NCI-H1436 treated with DMSO at 0.1 percent for 48 hours (cell line): ENCODE measurements around the gene IFNGR2.
A peak's percentile ranks its signal among the peaks of the same experiment; 100 is the strongest.
"Not testable (repeated sequence)": the region's sequence is repeated elsewhere in the genome, so short reads cannot be mapped to it uniquely, and the experiment has no call there.

Experiments
- DNase-seq: peaks from one replicate; lab custom pipeline; 2025; lab: John Stamatoyannopoulos, UW

IFNGR2 gene, protein sequence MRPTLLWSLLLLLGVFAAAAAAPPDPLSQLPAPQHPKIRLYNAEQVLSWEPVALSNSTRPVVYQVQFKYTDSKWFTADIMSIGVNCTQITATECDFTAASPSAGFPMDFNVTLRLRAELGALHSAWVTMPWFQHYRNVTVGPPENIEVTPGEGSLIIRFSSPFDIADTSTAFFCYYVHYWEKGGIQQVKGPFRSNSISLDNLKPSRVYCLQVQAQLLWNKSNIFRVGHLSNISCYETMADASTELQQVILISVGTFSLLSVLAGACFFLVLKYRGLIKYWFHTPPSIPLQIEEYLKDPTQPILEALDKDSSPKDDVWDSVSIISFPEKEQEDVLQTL

DNA sequence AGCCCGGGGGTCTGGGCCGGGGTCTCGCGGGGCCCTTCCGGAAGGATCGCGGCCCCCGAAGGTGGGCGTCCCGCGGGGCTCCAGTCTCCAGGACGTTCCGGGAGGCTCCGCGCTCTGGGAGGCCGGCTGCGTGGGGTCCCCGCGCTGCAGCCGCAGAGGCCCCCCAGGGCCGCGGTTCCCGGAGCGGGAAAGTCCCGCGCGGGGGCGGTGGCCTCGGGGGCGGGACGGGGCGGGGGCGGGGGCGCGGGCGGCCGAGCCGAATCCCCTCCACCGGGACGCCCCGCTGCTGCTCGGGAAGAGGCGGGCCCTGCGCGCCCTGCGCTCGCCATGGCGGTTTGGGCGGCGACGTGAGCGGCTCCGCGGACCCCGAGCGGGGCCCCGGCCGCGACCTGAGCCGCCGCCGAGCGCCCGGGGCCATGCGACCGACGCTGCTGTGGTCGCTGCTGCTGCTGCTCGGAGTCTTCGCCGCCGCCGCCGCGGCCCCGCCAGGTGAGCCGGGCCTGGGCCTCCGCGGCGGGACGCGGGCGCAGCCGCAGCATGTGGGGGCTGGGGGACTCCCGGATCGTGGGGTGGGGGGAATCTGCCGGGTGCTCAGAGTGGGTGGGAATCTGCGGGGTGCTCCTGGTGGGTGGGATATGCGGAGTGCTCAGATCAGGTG is at the start of gene IFNGR2:
Gene IFNGR2, plus strand, starts transcription at position 286 of the 658 bp plus-strand sequence. Its CDS starts 131 bp downstream, at position 417.
- no peak for DNase-seq

DNA sequence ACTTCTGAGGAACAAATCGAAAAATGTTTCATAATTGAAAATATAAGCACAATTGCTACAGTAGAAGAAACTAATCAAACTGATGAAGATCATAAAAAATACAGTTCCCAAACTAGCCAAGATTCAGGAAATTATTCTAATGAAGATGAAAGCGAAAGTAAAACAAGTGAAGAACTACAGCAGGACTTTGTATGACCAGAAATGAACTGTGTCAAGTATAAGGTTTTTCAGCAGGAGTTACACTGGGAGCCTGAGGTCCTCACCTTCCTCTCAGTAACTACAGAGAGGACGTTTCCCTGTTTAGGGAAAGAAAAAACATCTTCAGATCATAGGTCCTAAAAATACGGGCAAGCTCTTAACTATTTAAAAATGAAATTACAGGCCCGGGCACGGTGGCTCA is 47.9 kb upstream of the IFNGR2 start:
- DNase-seq, result no peak

DNA sequence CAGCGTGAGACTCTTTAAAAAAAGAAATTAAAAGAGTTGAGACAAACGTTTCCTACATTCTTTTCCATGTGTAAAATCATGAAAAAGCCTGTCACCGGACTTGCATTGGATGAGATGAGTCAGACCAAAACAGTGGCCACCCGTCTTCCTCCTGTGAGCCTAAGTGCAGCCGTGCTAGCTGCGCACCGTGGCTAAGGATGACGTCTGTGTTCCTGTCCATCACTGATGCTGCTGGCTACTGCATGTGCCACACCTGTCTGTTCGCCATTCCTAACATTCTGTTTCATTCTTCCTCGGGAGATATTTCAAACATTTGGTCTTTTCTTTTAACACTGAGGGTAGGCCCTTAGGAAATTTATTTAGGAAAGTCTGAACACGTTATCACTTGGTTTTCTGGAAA is 47.2 kb upstream of the IFNGR2 start:
- DNase-seq, result no peak

DNA sequence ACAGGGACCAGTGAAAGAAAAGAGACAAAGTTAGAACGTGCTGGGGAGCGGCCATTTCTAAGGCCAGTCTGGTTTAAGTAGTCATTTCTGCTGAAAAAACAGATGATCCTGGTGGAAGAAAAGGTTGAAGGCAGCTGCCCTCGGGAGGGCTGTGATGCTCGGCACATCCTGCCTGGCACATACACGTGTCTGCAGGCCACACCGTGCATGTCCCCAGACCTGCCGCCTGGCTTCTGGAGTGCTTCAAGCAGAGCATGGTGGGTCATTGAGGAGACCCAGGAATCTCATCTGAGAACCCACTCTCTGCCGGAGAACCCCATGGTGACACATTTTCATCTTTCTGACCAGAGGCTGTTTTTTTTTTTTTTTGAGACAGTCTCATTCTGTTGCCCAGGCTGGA is 46.0 kb upstream of the IFNGR2 start:
- DNase-seq, result no peak

DNA sequence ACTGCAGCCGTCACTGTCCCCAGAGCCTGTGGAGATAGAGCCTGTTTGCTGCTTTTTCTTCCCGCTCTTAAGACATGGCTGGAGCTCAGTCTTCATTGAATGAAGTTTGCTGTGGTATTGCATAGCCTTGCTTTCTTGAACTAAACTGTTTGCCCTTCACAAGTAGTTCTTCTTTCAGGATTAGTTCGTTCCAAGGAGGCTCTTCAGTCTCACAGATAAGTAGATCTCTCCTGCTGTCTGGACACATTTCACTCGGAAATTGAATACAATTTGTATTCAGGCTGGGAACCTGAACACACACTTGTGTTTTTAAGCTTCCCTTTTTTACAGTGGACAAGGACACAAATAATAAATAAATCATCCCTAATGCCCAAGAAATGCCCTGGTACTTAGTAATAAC is 43.8 kb upstream of the IFNGR2 start:
- no peak for DNase-seq

DNA sequence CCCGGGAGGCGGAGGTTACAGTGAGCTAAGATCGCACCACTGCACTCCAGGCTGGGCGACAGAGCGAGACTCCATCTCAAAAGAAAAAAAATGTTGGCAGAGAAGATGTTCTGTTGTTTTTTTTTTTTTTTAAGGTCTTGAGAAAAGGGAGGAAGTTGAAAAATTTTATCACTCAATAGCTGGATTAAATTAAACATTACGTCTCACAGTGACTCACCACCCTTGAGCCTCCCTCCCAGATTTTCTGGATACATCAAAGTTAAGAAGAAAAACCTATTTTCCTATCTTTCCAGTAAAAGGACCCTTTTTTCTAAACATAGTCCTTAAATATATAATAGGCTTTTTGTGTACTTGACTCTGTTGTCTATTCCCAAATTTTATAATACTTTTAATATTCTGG is 42.9 kb upstream of the IFNGR2 start:
- no peak for DNase-seq

DNA sequence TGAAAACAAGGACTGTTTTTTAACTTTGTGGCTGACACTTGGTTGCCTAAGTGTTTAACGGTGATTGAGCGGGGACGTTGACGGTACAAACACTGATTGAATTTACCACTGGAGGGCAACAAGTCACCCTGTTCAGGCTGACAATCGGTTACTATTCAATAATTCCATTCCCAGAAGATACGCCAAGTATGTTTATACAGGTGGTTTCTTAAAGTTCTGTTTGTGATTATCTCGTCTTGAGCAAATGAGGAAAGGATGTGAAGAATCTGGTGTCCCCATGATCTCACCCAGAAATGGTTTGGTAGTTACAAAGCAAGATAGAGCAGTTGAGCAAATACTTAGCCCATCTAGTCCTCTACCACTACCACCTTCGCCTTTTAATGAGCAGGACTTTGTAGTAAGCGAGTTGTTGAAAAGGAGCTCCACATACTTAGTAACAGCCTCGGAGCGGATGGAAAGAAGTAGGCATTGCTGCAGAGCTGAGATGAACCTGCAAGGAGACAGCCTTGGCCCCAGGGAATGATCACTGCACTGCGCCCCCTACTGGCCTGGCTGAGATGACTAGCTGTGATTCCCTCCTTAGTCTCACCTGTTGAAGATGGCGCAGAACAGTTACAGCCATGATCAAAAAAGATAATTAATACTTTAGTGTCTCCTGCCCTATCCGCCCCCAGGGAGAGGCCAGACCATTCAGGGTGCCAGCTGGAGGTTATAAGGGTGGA is 42.2 kb upstream of the IFNGR2 start:
- DNase-seq, result peak; percentile 45

DNA sequence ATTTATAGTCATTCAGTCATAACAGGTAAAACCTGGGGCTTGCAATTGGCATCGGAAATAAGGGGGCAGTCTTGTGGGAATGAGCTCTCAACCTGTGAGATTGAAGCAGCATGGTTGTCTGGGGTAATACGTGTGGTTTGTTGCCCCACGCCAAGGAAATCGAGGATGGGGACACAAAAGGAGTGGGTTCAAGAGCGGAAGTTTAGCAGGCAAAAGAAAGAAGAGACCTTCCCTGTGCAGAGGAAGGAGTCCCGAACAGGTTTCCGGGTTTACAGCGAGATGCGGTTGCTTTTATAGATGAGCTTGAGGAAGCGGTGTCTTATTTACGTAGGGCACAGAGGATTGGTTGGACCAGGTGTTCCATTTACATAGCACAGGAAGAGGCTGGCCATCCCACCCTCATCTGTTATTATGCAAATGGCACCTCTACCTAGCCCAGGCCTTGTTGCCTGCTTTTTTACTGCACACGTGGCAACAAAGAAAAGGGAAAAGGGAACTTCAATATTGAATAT is 41.1 kb upstream of the IFNGR2 start:
- DNase-seq, result peak; percentile 81

DNA sequence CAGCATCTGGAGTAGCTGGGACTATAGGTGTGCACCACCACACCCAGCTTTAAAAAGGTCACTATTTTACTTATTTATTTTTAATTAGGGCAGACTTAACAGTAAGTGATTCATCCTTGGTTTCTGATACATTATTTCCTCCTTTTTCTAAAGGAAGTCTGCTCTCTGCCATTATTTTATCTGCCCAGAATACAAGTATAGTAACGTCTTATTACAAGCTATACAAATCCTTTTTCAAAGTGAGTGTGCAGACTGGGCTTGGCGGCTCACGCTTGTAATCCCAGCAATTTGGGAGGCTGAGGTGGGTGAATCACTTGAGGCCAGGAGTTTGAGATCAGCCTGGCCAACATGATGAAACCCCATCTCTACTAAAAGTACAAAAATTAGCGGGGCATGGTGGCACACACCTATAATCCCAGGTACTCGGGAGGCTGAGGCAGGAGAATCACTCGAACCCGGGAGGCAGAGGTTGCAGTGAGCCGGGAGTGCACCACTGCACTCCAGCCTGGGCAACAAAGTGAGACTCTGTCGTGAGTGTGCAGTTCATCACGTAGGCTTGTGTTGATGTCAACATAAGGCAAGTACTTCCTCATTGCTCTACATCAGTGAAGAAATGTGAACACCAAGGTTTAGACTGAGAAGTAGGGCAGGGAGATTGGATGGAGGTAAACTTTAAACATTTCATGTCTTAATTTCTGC is 39.2 kb upstream of the IFNGR2 start:
- not testable (repeated sequence) for DNase-seq

DNA sequence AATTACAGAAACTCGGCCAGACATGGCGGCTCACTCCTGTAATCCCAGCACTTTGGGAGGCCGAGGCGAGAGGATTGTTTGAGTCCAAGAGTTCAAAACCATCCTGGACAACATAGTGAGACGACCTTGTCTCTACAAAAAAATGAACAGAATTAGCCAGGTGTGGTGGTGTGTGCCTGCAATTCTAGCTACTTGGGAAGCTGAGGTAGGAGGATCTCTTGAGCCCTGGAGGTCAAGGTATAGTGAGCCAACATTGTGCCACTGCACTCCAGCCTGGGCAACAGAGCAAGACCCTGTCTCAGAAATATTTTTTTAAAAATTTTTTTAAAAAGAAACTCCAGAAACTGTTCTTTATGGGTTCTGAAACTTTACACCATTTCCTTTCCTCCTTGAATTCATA is 38.4 kb upstream of the IFNGR2 start:
- DNase-seq, result no peak

DNA sequence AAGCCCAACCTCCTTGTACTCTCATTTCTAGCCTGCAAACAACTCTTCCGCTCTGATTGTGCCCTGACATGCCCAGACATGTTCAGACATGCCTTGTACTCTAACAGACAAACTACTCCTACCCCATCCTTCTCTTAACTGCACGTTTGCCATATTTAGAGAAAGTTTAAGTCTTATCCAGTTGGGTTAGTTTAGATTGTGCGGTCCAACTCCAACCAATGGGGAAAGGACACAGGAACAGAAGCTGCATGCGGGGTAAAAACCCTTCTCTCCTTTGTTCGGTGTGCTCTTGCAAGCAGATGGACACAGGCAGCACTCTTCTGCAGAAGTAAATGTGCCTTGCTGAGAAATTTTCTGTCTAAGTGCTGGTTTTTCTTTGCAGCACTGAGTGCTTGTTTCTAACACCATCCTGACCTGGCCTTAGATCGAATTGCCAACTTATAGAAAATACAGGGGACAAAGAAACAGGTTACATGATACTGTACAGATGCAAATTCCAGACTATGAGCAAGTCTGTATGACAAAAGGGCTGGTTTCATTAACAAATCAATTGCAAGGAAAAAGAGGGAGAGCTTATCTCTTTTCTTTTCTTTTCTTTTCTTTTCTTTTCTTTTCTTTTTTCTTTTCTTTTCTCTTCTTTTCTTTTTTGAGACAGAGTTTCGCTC is 35.8 kb upstream of the IFNGR2 start:
- DNase-seq, result no peak

DNA sequence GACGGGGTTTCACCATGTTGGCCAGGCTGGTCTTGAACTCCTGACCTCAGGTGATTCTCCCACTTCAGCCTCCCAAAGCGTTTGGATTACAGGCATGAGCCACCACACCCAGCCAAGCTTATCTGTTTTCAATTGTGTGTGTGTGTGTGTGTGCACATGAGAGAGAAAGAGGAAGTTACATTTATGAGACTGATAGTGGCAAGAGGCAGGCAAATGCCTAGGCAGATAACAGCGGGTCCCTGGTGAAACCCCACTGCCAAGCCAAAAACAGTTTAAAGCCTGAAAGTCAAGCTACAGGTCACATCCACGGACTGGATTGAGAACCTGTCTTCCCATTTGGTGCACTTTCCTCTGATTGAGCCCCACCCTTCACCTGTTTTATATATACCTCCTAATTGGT is 35.1 kb upstream of the IFNGR2 start:
- no peak for DNase-seq

DNA sequence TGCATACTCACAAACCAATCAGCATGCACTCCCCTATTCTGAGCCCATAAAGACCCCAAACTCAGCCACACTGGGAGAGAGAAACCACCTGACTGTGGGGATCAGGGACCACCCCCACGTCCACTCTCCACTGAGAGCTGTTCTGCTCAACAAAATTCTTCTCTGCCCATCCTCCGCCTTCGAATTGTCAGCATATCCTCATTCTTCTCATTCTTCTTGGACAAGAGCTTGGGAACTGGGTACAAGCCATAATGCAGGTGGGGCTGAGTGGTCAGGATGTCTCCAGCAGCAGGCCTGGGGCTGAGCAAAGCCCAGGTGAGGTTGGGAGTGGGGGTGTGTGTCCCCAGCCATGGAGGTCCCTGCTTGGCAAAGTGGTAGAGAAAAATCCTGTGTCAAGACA is 34.6 kb upstream of the IFNGR2 start:
- no peak for DNase-seq

DNA sequence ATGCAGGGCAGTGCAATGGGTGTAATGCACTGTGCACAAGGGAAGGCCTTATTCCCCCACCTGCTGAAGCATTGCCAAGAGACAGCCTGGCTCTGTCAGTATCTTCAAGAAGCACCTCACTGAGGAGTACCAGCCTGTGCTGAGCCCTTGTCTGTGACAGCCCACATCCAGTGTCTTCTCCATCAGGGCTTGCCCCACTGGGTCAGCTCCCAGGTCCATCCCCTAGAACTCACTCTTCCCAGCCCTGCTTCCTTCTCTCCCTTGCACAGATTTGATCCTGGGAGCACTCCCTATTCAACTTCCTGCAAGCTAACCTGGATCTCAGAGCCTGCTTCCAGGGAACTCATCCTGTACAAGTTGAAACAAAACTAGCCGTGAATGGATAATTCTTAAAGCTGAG is 33.6 kb upstream of the IFNGR2 start:
- DNase-seq, result no peak

DNA sequence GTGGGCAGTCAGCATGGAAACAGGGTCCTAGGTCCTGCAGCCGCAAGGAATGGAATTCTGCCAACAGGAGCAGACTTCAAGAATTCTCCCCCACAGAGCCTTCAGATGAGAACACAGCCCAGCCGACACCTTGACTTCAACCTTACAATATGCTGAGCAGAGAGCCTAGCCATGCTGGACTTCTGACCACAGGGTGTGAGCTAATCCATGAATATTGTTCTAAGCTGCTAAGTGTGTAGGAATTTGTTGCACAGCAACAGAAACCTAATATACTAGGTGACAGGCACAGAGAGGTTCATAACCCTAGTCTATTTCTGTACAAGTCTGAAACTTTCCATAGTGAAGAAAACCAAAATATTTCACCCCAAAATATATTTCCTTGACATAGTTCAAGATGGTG is 32.9 kb upstream of the IFNGR2 start:
- DNase-seq, result no peak

DNA sequence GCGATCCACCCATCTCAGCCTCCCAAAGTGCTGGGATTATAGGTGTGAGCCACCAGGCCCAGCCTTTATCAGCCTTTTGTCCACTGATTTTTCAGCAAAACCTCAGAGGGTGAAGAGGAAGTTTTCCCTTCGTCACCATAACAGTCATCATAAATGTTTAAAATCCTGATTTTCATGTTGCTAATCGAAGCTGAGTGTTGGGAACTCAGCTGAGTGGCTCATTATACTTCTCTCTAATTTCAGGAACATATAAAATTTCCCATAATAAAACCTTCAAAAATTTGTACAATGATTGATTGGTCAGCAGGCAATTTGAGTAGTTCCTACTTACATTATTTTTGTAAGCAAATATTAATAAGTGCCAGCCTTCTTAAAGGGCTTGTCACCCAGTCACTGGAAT is 31.8 kb upstream of the IFNGR2 start:
- DNase-seq, result no peak

DNA sequence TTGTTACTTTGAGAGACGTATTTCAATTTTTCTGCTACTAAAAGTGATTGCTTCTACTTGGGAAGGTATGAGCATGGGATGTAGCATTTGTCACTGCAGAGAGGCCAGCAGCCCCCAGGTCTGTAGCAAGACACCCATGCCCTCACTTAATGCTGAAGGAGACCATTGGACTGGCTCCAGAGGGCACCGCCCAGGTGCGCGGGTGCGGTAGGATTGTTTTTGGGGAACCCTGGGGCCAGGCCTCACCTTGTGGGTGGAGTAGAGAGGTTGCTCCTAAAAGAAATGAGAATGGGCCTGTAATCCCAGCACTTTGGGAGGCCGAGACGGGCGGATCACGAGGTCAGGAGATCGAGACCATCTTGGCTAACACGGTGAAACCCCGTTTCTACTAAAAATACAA is 30.6 kb upstream of the IFNGR2 start:
- DNase-seq, result no peak

DNA sequence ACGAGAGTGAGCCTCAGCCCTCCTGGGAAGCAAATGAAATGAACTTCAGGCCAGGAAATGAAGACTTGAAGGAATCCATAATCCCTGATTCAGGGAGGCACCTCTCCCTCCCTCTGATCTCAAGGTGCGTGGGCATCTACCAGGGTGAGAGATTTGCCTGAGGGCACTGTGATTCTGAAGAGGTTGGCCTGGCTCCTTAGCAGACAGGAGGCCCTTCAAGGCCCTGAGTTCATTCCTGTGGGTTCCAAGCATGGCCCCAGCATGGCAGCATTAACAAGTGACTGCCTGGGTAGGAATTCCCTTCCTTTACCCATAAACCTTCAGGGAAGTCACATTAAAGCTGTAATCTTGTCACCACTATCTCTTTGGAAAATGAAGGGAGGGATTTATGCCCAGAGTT is 29.8 kb upstream of the IFNGR2 start:
- no peak for DNase-seq

DNA sequence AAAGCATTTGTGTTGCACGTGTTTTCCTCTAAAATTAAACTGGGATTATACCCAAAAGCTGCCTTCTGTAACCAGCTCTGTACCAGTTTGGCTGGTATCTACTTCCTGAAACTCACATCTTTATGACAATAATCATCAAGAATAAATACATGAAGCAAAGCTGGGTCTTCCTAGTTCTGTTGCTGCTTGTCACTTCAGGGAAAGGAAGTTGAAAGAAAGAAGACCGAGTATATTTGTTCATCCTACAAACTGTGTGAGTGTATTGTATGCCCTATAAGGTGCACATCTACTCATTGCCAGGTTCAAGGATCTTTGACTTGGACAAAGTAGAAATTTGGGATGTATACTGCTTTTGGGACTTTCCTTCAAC is 29.1 kb upstream of the IFNGR2 start:
- DNase-seq, result no peak

DNA sequence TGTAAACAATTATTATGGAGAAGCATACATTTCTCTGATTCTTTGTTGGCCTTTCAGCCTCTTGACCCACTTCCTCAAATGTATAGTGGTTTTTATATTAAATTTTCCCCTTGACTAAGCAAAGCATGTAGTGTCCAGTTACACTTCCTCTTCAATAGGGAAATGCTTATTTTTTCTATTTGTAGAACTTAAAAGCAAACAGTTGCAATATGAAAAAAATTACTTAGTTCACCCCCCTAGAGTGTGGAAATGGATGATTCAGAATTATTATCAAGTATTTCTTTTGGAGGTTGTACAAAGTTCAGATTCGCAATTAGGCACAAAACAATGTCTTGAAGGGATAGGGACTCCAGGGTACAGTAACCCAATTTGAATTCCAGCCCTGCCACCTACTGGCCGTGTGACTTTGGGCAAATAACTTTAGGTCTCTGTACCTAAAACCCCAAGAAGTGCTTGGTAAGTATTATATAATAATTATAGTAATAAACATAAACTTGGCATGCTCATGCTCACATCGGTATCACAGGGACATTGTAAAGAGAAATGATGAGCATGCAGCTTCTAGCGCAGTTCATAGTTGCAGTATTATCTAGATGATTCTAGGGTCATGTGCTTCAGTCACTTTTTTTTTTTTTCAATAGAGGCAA is 28.6 kb upstream of the IFNGR2 start:
- DNase-seq, result no peak

DNA sequence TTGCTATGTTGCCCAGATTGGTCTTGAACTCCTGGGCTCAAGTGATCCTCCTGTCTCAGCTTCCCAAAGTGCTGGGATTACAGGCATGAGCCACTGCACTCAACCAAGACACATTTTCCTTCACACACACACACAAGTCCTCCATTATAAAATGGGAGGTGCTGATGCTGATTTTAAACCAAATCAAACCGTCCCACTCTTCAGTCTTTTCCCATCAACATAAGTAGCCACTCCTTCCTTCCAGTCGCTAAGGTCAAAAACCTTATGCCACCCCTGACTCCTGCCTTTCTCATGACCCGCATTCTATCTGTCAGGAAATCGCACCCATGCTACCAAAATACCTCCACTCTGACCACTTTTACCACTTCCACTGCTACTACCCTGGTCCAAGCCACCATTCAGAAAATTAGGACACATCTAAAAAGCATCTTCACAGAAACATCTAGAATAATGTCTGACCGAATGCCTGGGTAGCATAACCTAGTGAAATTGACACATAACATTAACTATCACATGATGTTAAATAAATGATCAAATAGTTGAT is 28.0 kb upstream of the IFNGR2 start:
- DNase-seq, result no peak
